Activated CD4-positive, alpha-beta memory T cell treated with anti-CD3 and anti-CD28 coated beads, Interleukin-2, amount 10 ng/mL, durations not matched to agents 7 days and 5 days (primary cell): ENCODE results near the gene TBL1X. TPM values are rescaled to one million over a fixed set of nuclear protein-coding genes. Genes with fewer than 3 reads are reported as not detected.

Experiments
- CTCF ChIA-PET: fragments of 350-600 bp; sonication (Branson Sonifier 250); formaldehyde crosslinking; loops from one replicate; lab custom pipeline; 2021; ENCODE audit warnings: antibody characterized with exemption, inconsistent platforms; lab: Charles Lee
- POLR2A ChIA-PET: fragments of 350-600 bp; sonication (Branson Sonifier 250); formaldehyde crosslinking; loops from one replicate; lab custom pipeline; 2021; ENCODE audit warnings: antibody characterized with exemption; lab: Charles Lee
- DNase-seq: peaks from one replicate; pipeline ENCODE4 v3.0.0-alpha.2; 2020
- H3K27ac Mint-ChIP-seq: one replicate; pipeline ENCODE4 v1.8.0; 2021; ENCODE audit warnings: mild to moderate bottlenecking, mixed read lengths
- H3K27me3 Mint-ChIP-seq: one replicate; pipeline ENCODE4 v1.8.0; 2021; ENCODE audit warnings: mixed read lengths
- H3K36me3 Mint-ChIP-seq: one replicate; pipeline ENCODE4 v1.8.0; 2021; ENCODE audit warnings: low read depth, mixed read lengths
- H3K4me1 Mint-ChIP-seq: one replicate; pipeline ENCODE4 v1.8.0; 2021; ENCODE audit warnings: mixed read lengths
- H3K4me3 Mint-ChIP-seq: one replicate; pipeline ENCODE4 v1.8.0; 2021; ENCODE audit warnings: mild to moderate bottlenecking, mixed read lengths
- H3K9me3 Mint-ChIP-seq: one replicate; pipeline ENCODE4 v1.8.0; 2021; ENCODE audit warnings: mixed read lengths
- total RNA-seq, 2 experiments: library from RNA; stranded (reverse); gene quantifications; one replicate each; pipeline ENCODE4 v1.2.3, GENCODE V29; 2021

Gene TBL1X
- total RNA-seq, 2 experiments from 2014 or later: 39.5 to 44.0 TPM

GRCh38 chrX:9614016-9614415, 149.2 kb downstream of the TBL1X start:
- H3K27ac Mint-ChIP-seq: no peak overlapping the region
- POLR2A ChIA-PET: no interaction called here
- no peaks in the 10 kb centered on the region for H3K27me3 Mint-ChIP-seq

GRCh38 chrX:9619133-9619532, 154.3 kb downstream of the TBL1X start:
- POLR2A ChIA-PET: no interaction called here
- no peak for DNase-seq
- H3K4me1 Mint-ChIP-seq: peaks cover 18% of the 10 kb centered on the region
- CTCF ChIA-PET: no interaction called here
- no peaks in the 10 kb centered on the region for H3K9me3 Mint-ChIP-seq
- H3K27me3 Mint-ChIP-seq: no peaks in the 10 kb centered on the region
- H3K27ac Mint-ChIP-seq: no peak overlapping the region
- peaks cover 17% of the 10 kb centered on the region for H3K36me3 Mint-ChIP-seq
- H3K4me3 Mint-ChIP-seq: no peak overlapping the region

More at GRCh38 chrX:9614016-9614415, 149.2 kb downstream of the TBL1X start:
- CTCF ChIA-PET: no interaction called here
- no peaks in the 10 kb centered on the region for H3K9me3 Mint-ChIP-seq
- H3K4me1 Mint-ChIP-seq: no peaks in the 10 kb centered on the region
- peaks cover 5% of the 10 kb centered on the region for H3K36me3 Mint-ChIP-seq
- DNase-seq: no peak
- H3K4me3 Mint-ChIP-seq: no peak overlapping the region

- ChIA-PET POLR2A (no interaction called here), CTCF (no interaction called here)
- peaks cover 17% of the 10 kb centered on the region for H3K36me3 Mint-ChIP-seq
- no peaks in the 10 kb centered on the region for H3K9me3 Mint-ChIP-seq
- no peak for DNase-seq
- H3K4me3 Mint-ChIP-seq: no peak overlapping the region
- no peaks in the 10 kb centered on the region for H3K27me3 Mint-ChIP-seq
- H3K4me1 Mint-ChIP-seq: peaks cover 18% of the 10 kb centered on the region
- H3K27ac Mint-ChIP-seq: no peak overlapping the region
Observed at GRCh38 chrX:9619581-9619980, 154.7 kb downstream of the TBL1X start.

- H3K27ac Mint-ChIP-seq: no peak overlapping the region
- peaks cover 17% of the 10 kb centered on the region for H3K36me3 Mint-ChIP-seq
- H3K4me3 Mint-ChIP-seq: no peak overlapping the region
- CTCF ChIA-PET: no interaction called here
- no peaks in the 10 kb centered on the region for H3K27me3 Mint-ChIP-seq
- DNase-seq: no peak
- H3K4me1 Mint-ChIP-seq: peaks cover 18% of the 10 kb centered on the region
- H3K9me3 Mint-ChIP-seq: no peaks in the 10 kb centered on the region
- POLR2A ChIA-PET: no interaction called here
Observed at GRCh38 chrX:9622128-9622527, 157.3 kb downstream of the TBL1X start.

- CTCF ChIA-PET: no interaction called here
- Mint-ChIP-seq H3K9me3 (no peaks in the 10 kb centered on the region), H3K4me3 (no peak overlapping the region), H3K4me1 (peaks cover 9% of the 10 kb centered on the region), H3K27ac (no peak overlapping the region), H3K36me3 (peaks cover 8% of the 10 kb centered on the region), H3K27me3 (no peaks in the 10 kb centered on the region)
- POLR2A ChIA-PET: no interaction called here
- no peak for DNase-seq
Observed at GRCh38 chrX:9626379-9626778, 161.5 kb downstream of the TBL1X start.

- H3K4me1 Mint-ChIP-seq: no peaks in the 10 kb centered on the region
- H3K4me3 Mint-ChIP-seq: no peak overlapping the region
- peaks cover 3% of the 10 kb centered on the region for H3K36me3 Mint-ChIP-seq
- H3K9me3 Mint-ChIP-seq: no peaks in the 10 kb centered on the region
- no peaks in the 10 kb centered on the region for H3K27me3 Mint-ChIP-seq
- no peak for DNase-seq
- no peak overlapping the region for H3K27ac Mint-ChIP-seq
- ChIA-PET CTCF (no interaction called here), POLR2A (no interaction called here)
Observed at GRCh38 chrX:9627922-9628321, 163.1 kb downstream of the TBL1X start.

GRCh38 chrX:9628779-9629493, 164.1 kb downstream of the TBL1X start:
- Mint-ChIP-seq H3K27ac (no peak overlapping the region), H3K4me3 (no peak overlapping the region), H3K36me3 (peaks cover 3% of the 10 kb centered on the region), H3K9me3 (no peaks in the 10 kb centered on the region), H3K27me3 (no peaks in the 10 kb centered on the region), H3K4me1 (no peaks in the 10 kb centered on the region)
- no peak for DNase-seq
- CTCF ChIA-PET: no interaction called here
- POLR2A ChIA-PET: no interaction called here

GRCh38 chrX:9634551-9634950, 169.7 kb downstream of the TBL1X start:
- Mint-ChIP-seq H3K9me3 (no peaks in the 10 kb centered on the region), H3K36me3 (peaks cover 6% of the 10 kb centered on the region), H3K4me1 (peaks cover 9% of the 10 kb centered on the region), H3K4me3 (no peak overlapping the region), H3K27me3 (no peaks in the 10 kb centered on the region), H3K27ac (no peak overlapping the region)
- DNase-seq: no peak
- ChIA-PET CTCF (no interaction called here), POLR2A (no interaction called here)

- Mint-ChIP-seq H3K36me3 (peaks cover 6% of the 10 kb centered on the region), H3K4me3 (no peak overlapping the region), H3K27me3 (no peaks in the 10 kb centered on the region), H3K4me1 (peaks cover 9% of the 10 kb centered on the region), H3K9me3 (no peaks in the 10 kb centered on the region), H3K27ac (no peak overlapping the region)
- no peak for DNase-seq
- ChIA-PET POLR2A (no interaction called here), CTCF (no interaction called here)
Observed at GRCh38 chrX:9635368-9635767, 170.5 kb downstream of the TBL1X start.

GRCh38 chrX:9635803-9636202, 170.9 kb downstream of the TBL1X start:
- no peaks in the 10 kb centered on the region for H3K9me3 Mint-ChIP-seq
- H3K27ac Mint-ChIP-seq: no peak overlapping the region
- ChIA-PET CTCF (no interaction called here), POLR2A (no interaction called here)
- no peaks in the 10 kb centered on the region for H3K27me3 Mint-ChIP-seq
- H3K36me3 Mint-ChIP-seq: peaks cover 6% of the 10 kb centered on the region
- no peak for DNase-seq
- H3K4me1 Mint-ChIP-seq: peaks cover 9% of the 10 kb centered on the region
- no peak overlapping the region for H3K4me3 Mint-ChIP-seq

GRCh38 chrX:9638871-9639270, 174.0 kb downstream of the TBL1X start:
- no peak overlapping the region for H3K4me3 Mint-ChIP-seq
- POLR2A ChIA-PET: no interaction called here

GRCh38 chrX:9642270-9642995, 177.6 kb downstream of the TBL1X start:
- no peak overlapping the region for H3K27ac Mint-ChIP-seq
- H3K36me3 Mint-ChIP-seq: peaks cover 4% of the 10 kb centered on the region
- H3K4me1 Mint-ChIP-seq: peaks cover 33% of the 10 kb centered on the region
- DNase-seq: no peak
- H3K27me3 Mint-ChIP-seq: no peaks in the 10 kb centered on the region
- no peak overlapping the region for H3K4me3 Mint-ChIP-seq
- ChIA-PET POLR2A (no interaction called here), CTCF (no interaction called here)
- no peaks in the 10 kb centered on the region for H3K9me3 Mint-ChIP-seq

More at GRCh38 chrX:9638871-9639270, 174.0 kb downstream of the TBL1X start:
- Mint-ChIP-seq H3K27ac (no peak overlapping the region), H3K4me1 (peaks cover 18% of the 10 kb centered on the region), H3K9me3 (no peaks in the 10 kb centered on the region), H3K27me3 (no peaks in the 10 kb centered on the region), H3K36me3 (peaks cover 5% of the 10 kb centered on the region)
- DNase-seq: no peak
- CTCF ChIA-PET: interaction anchor here (1.2 kb wide), 1 partner anchor 29 kb away, joined by 3 read pairs; no protein-coding TSS in a partner anchor

- Mint-ChIP-seq H3K27ac (peak overlapping the region; percentile 45), H3K4me1 (peaks cover 29% of the 10 kb centered on the region), H3K36me3 (peaks cover 2% of the 10 kb centered on the region), H3K9me3 (no peaks in the 10 kb centered on the region), H3K4me3 (no peak overlapping the region), H3K27me3 (no peaks in the 10 kb centered on the region)
- ChIA-PET POLR2A (no interaction called here), CTCF (no interaction called here)
- no peak for DNase-seq
Observed at GRCh38 chrX:9643807-9644206, 178.9 kb downstream of the TBL1X start.
